Neural progenitor cell (in vitro differentiated cells): Measurements from ENCODE around the gene CIROP. TPM values are rescaled to one million over a fixed set of nuclear protein-coding genes. Genes with fewer than 3 reads are reported as not detected.
A peak's percentile ranks its signal among the peaks of the same experiment; 100 is the strongest.

ENCODE experiments used
- DNase-seq: peaks from one replicate; pipeline ENCODE4 v3.0.0-alpha.2; 2016; ENCODE audit warnings: low spot score
- H2AFZ ChIP-seq: fragments of 200-600 bp; sonication (generic); replicated peaks from 2 replicates; pipeline ENCODE4 v1.6.1; 2016; ENCODE audit warnings: antibody characterized with exemption
- H3F3A ChIP-seq: fragments of 200-600 bp; sonication (generic); 2 replicates; pipeline ENCODE4 v1.6.1; 2016; ENCODE audit warnings: antibody characterized with exemption, low read depth
- H3K27ac ChIP-seq: fragments of 200-600 bp; sonication (generic); 2 replicates; pipeline ENCODE4 v1.5.1; 2016; ENCODE audit warnings: mild to moderate bottlenecking
- H3K27me3 ChIP-seq: fragments of 200-600 bp; sonication (generic); 2 replicates; pipeline ENCODE4 v1.6.1; 2016; ENCODE audit warnings: mild to moderate bottlenecking, moderate library complexity
- H3K36me3 ChIP-seq: fragments of 200-600 bp; sonication (generic); 2 replicates; pipeline ENCODE4 v1.5.1; 2016
- H3K4me1 ChIP-seq: fragments of 200-600 bp; sonication (generic); 2 replicates; pipeline ENCODE4 v1.6.1; 2016; ENCODE audit warnings: mixed run types
- H3K4me2 ChIP-seq: fragments of 200-600 bp; sonication (generic); 2 replicates; pipeline ENCODE4 v1.6.1; 2016
- H3K4me3 ChIP-seq: fragments of 200-600 bp; sonication (generic); 2 replicates; pipeline ENCODE4 v1.5.1; 2016
- H3K79me2 ChIP-seq: fragments of 200-600 bp; sonication (generic); 2 replicates; pipeline ENCODE4 v1.6.1; 2016; ENCODE audit warnings: low read depth
- H3K9ac ChIP-seq: fragments of 200-600 bp; sonication (generic); 2 replicates; pipeline ENCODE4 v1.6.1; 2016
- H3K9me3 ChIP-seq: fragments of 200-600 bp; sonication (generic); 2 replicates; pipeline ENCODE4 v1.5.1; 2016; ENCODE audit warnings: low read depth
- H4K20me1 ChIP-seq: fragments of 200-600 bp; sonication (generic); 2 replicates; pipeline ENCODE4 v1.6.1; 2016; ENCODE audit warnings: low read depth
- H3K27ac Mint-ChIP-seq: 3 replicates; pipeline ENCODE4 v1.8.0; 2021; ENCODE audit warnings: mixed read lengths
- H3K27me3 Mint-ChIP-seq: 2 replicates; pipeline ENCODE4 v1.8.0; 2022; ENCODE audit warnings: low read depth, mild to moderate bottlenecking, inconsistent platforms, moderate library complexity, mixed read lengths; ENCODE audit not compliant: insufficient read depth
- H3K36me3 Mint-ChIP-seq: 3 replicates; pipeline ENCODE4 v1.8.0; 2021; ENCODE audit warnings: mixed read lengths
- H3K4me1 Mint-ChIP-seq: 3 replicates; pipeline ENCODE4 v1.8.0; 2021; ENCODE audit warnings: mixed read lengths
- H3K4me3 Mint-ChIP-seq: 3 replicates; pipeline ENCODE4 v1.8.0; 2021; ENCODE audit warnings: mild to moderate bottlenecking, moderate library complexity, mixed read lengths
- H3K9me3 Mint-ChIP-seq: 3 replicates; pipeline ENCODE4 v1.8.0; 2020; ENCODE audit warnings: mixed read lengths
- CTCF ChIP-seq: fragments of 200-600 bp; sonication (generic); IDR thresholded peaks from 2 replicates; pipeline ENCODE4 v1.5.1; 2017; ENCODE audit warnings: antibody characterized with exemption, mild to moderate bottlenecking
- EZH2 ChIP-seq: fragments of 200-600 bp; sonication (generic); IDR thresholded peaks from 2 replicates; pipeline ENCODE4 v1.6.1; 2017; ENCODE audit warnings: antibody characterized with exemption, mild to moderate bottlenecking, moderate library complexity
- EZH2phosphoT487 ChIP-seq: fragments of 200-600 bp; sonication (generic); IDR thresholded peaks from 2 replicates; pipeline ENCODE4 v1.6.1; 2017; ENCODE audit warnings: antibody characterized with exemption
- total RNA-seq: library from RNA; depleted of rRNA; stranded (reverse); fragments of >200 nt; gene quantifications from 2 replicates; pipeline ENCODE4 v1.2.3, GENCODE V29; 2015; ENCODE audit warnings: low replicate concordance

CIROP gene
- total RNA-seq, 1 donor from 2014 or later = 0.06 TPM

- Histone ChIP-seq H3K4me2 (no peak overlapping the region), H3K27ac (no peak overlapping the region), H3K36me3 (no peaks in the 10 kb centered on the region), H3K9me3 (no peaks in the 10 kb centered on the region), H4K20me1 (peaks cover 19% of the 10 kb centered on the region), H3K4me3 (no peak overlapping the region), H2AFZ (no peak overlapping the region), H3F3A (peaks cover 8% of the 10 kb centered on the region), H3K4me1 (peaks cover 5% of the 10 kb centered on the region), H3K79me2 (peaks cover 7% of the 10 kb centered on the region), H3K9ac (no peak overlapping the region), H3K27me3 (no peaks in the 10 kb centered on the region)
- Mint-ChIP-seq H3K36me3 (peaks cover 20% of the 10 kb centered on the region), H3K4me1 (peaks cover 15% of the 10 kb centered on the region), H3K9me3 (no peaks in the 10 kb centered on the region), H3K4me3 (no peak overlapping the region), H3K27ac (no peak overlapping the region), H3K27me3 (peaks cover 8% of the 10 kb centered on the region)
- TF ChIP-seq CTCF = no peak
- no peak for TF ChIP-seq EZH2phosphoT487
- no peak for TF ChIP-seq EZH2
- no peak for DNase-seq
Observed at GRCh38 chr14:23053426-23053825, 51.4 kb downstream of the CIROP start.

DNA sequence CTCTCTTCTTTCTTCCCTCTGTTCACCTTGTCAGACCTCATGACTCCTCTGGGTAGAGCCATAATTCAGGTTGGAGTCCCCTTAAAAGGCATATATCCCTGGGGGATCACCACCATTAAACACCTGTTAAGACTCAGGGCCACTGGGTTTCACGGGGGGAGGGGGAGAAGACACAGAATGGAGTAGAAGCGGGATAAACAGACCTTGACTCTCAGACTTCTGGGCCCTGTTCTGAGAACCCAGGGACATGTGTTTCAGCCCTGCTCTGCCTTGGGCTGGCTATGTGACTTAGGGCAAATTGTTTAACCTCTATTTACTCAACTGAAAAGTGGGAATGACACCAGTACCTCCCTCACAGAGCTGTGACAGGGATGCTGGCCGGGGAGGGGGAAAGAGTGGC lies 52.1 kb downstream of the CIROP start:
- Histone ChIP-seq H3K9ac (no peak overlapping the region), H3K27me3 (no peaks in the 10 kb centered on the region), H3K27ac (no peak overlapping the region), H3K9me3 (no peaks in the 10 kb centered on the region), H2AFZ (no peak overlapping the region), H3K4me3 (no peak overlapping the region), H4K20me1 (peaks cover 15% of the 10 kb centered on the region), H3K79me2 (peaks cover 7% of the 10 kb centered on the region), H3K4me2 (no peak overlapping the region), H3K4me1 (peaks cover 5% of the 10 kb centered on the region), H3K36me3 (no peaks in the 10 kb centered on the region), H3F3A (peaks cover under 1% of the 10 kb centered on the region)
- no peak for TF ChIP-seq EZH2phosphoT487
- TF ChIP-seq CTCF = no peak
- TF ChIP-seq EZH2 = no peak
- peaks cover 5% of the 10 kb centered on the region for H3K27me3 Mint-ChIP-seq
- H3K9me3 Mint-ChIP-seq = no peaks in the 10 kb centered on the region
- H3K4me3 Mint-ChIP-seq = no peak overlapping the region
- H3K4me1 Mint-ChIP-seq = peaks cover 10% of the 10 kb centered on the region
- DNase-seq = no peak
- H3K27ac Mint-ChIP-seq = peak overlapping the region; percentile 50
- H3K36me3 Mint-ChIP-seq = peaks cover 22% of the 10 kb centered on the region

GRCh38 chr14:23052182-23052623 lies 52.6 kb downstream of the CIROP start:
- Histone ChIP-seq H3K27me3 (no peaks in the 10 kb centered on the region), H2AFZ (no peak overlapping the region), H3K9me3 (no peaks in the 10 kb centered on the region), H3K27ac (no peak overlapping the region), H3K79me2 (peaks cover 7% of the 10 kb centered on the region), H3K4me2 (no peak overlapping the region), H3K4me3 (no peak overlapping the region), H4K20me1 (peaks cover 15% of the 10 kb centered on the region), H3F3A (no peaks in the 10 kb centered on the region), H3K36me3 (no peaks in the 10 kb centered on the region), H3K4me1 (peaks cover 5% of the 10 kb centered on the region), H3K9ac (no peak overlapping the region)
- DNase-seq = no peak
- peaks cover 8% of the 10 kb centered on the region for H3K27me3 Mint-ChIP-seq
- H3K36me3 Mint-ChIP-seq = peaks cover 26% of the 10 kb centered on the region
- no peak for TF ChIP-seq EZH2phosphoT487
- TF ChIP-seq EZH2 = no peak
- TF ChIP-seq CTCF = peak; percentile 15
- no peak overlapping the region for H3K4me3 Mint-ChIP-seq
- H3K9me3 Mint-ChIP-seq = no peaks in the 10 kb centered on the region
- peak overlapping the region; percentile 50 for H3K27ac Mint-ChIP-seq
- peaks cover 10% of the 10 kb centered on the region for H3K4me1 Mint-ChIP-seq
